Subcutaneous adipose tissue (tissue), 4 donors: ENCODE data around the gene GSAP. TPM values are rescaled to one million over a fixed set of nuclear protein-coding genes. Genes with fewer than 3 reads are reported as not detected.

ENCODE experiments used
- total RNA-seq, 4 donors: library from RNA; depleted of rRNA; stranded (reverse); fragments of >200 nt; gene quantifications; one replicate each; pipeline ENCODE4 v1.1.0, GENCODE V29; 2016
- TF ChIP-seq, protein P1 (sequence below): fragments of 450-650 bp; IDR thresholded peaks from one replicate; pipeline ENCODE4 v1.5.1; 2016; ENCODE audit warnings: low read depth, mild to moderate bottlenecking, control low read depth, antibody characterized with exemption, moderate library complexity

The GSAP gene
- total RNA-seq, 4 donors from 2014 or later: 29.6 to 50.1 (median 40.9) TPM

DNA sequence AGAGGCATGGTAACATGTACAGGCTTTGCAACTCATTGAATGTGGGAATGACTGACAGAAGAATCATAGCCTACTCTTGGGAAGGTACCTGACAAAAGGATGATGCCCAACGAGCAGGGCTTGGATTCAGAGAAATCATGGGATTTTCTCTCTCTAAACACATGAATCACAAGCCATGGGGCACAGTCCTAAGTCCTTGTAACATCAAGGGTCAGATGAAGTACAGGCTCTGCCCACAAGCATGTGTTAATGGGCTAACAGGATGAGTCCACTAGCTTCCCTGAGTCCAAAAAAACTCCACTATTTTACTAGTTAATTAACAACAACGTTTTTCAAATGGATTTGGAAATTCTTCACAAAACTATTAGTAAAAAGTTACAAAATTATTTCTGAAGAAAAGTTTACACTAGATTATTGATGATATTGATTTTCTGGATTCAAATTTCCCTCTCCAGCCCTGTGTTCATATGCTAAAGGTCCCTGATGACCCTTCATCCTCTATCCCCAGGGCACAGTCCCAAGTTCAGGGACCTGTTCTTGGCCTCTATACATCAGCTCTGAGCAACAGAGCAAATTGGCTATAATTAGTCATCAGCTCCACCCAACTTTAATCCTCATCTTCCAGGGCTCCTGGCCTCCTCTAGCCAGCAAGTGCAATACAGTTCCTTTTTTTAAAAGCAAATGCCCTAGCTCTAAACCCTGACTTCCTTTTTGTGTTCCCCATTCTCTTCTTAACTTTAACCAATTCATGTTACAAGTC lies 99.8 kb downstream of the GSAP start:
- TF ChIP-seq, protein P1, sequence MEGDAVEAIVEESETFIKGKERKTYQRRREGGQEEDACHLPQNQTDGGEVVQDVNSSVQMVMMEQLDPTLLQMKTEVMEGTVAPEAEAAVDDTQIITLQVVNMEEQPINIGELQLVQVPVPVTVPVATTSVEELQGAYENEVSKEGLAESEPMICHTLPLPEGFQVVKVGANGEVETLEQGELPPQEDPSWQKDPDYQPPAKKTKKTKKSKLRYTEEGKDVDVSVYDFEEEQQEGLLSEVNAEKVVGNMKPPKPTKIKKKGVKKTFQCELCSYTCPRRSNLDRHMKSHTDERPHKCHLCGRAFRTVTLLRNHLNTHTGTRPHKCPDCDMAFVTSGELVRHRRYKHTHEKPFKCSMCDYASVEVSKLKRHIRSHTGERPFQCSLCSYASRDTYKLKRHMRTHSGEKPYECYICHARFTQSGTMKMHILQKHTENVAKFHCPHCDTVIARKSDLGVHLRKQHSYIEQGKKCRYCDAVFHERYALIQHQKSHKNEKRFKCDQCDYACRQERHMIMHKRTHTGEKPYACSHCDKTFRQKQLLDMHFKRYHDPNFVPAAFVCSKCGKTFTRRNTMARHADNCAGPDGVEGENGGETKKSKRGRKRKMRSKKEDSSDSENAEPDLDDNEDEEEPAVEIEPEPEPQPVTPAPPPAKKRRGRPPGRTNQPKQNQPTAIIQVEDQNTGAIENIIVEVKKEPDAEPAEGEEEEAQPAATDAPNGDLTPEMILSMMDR: no peak

DNA sequence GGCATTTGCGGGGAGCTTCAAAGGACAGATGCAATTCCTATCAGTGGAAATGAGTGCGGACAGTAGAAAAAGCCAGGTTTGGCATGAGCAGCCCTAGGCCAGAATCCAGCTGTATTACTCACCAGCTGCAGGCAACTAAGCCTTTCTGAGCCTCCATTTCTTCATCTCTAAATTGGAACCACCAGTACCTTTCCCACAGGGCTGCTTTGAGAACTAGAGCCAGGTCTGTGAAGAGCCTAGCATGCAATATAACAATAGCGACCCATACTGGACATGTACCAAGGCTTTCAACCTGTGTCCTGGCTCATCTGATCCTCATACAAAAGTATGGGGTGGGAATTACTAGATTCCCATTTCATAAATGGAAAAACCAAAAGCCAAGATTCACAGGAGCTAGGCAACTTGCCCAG lies 101.0 kb downstream of the GSAP start:
- TF ChIP-seq, protein P1: no peak

DNA sequence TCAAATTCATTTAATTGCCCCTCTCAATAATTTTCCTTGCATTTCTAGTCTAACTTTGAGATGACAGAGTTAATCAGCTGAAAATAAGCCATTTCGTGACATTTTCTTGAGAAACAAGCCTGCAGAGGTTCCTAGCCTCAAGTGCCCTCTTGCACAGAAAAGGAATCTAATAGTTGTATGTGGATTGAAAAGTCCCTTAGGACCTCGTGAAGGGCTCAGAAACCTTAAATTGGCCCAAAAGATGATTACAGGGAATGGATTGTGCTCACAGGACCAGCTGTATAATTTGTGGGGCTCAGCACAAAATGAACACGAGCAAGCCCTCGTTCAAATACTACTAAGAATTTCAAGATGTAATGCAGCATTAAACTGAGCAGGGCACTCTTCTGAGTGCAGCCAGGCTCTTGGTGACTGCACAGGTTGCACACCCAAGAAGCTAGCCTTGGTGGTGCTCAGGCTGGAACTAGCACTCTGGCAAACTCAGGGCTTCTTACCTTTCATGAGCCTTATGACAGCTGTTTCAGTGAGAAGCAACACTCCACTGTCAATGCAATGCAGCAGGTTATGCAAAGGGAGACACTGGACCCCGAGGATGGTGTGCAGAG lies 102.2 kb downstream of the GSAP start:
- TF ChIP-seq, protein P1: no peak

DNA sequence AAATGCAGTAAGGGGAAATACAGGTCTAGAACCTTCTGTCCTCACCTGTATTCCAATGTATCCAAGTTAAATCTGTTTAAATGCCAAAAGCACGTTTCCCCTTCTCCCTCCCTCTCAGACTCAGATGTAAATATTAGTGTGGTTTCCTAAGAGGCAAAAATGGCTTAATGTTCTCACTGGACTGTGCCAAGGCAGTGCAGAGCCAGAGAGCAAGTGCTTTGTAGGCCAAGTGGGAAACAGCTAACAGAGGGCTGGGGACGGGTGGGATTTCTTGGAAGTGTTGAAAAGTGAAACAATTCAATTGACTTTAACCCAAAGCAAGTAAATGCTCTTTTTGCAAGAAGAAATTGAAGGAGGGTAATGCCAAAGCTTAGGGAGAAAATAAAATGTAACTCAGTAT lies 103.1 kb downstream of the GSAP start:
- TF ChIP-seq, protein P1: no peak

DNA sequence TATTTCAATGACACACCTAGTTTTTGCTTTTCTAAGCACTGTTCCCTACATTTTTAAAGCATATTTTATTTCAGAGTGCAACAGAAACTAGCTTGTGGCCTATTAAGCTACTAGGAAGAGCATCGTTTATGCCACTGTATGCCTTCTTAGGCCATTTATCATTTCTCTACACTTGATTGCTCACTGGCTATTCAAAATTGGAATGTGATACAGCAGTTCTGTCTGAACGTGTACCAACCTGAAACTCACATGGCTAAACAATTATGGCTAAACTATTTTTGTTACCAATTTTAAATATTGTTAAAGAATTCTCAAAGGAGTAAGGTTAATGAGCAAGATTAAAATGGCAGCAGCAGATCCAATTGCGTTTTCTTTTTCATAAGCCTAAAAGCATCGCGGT lies 105.2 kb downstream of the GSAP start:
- TF ChIP-seq, protein P1: no peak

DNA sequence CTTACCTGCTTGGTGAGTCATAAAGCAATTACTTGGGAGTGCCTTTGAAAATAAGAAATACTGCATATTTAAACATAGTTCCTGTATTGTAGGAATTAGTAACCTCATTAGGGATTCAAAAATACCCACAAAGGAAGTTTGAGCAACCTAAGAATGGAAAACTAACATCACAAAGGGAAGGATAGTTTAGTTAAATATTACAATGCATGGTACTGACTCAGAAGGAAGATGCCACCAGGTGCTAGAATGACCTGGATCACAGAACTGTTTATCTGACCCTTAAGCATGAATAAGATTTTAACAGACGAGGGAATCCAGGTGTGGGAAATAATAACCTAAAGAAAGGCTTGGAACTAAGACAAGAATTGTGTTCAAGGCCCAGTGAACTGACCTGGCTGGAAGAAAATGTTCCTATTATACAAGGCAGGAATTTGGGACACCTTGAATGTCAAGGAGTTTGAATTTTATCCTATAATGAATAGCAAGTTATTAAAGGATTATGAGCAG lies 106.4 kb downstream of the GSAP start:
- TF ChIP-seq, protein P1: no peak

DNA sequence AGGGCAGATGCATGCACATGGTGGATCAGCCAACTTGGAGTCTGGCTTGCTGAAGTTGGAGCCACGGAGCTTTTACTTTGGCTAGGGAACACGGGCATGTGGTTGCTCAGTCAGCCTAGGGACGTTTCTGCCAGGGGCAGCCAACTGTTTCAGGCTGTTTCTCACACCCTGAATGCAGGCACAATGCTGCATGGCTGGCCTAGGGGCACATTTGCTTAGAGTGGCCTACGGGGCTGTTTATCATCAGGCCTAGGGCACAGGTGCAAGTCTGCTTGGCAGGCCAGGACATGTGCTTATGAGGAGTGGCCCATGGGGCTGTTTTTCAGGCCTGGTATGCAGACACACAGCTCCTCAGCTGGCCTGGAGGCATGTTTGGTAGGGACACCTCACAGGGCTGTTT lies 107.4 kb downstream of the GSAP start:
- TF ChIP-seq, protein P1: no peak
